ENCODE results near the gene REXO5.

DNA sequence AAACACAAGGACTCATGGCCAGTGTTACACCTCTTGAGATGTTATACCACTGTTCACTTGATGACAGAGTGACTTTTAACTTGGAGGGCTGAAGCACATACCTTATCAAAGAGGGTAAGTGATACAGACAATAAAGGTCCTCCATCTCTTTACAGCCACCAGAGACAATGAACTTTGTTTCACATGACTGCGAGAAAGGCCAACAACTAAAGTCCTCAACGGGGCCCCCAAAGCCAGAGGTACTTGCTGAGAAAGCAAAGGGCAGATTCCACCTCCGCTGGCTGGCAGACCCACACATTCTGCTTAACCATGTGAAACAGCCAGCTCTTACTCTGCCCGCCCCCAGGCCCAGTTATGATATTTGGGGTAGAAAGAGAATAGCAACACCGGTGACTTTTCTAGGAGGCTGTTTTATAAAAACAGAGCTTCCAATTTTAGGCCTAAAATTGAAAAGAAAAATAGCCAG is 72.4 kb downstream of the REXO5 start:
- TF ChIP-seq, protein P1, sequence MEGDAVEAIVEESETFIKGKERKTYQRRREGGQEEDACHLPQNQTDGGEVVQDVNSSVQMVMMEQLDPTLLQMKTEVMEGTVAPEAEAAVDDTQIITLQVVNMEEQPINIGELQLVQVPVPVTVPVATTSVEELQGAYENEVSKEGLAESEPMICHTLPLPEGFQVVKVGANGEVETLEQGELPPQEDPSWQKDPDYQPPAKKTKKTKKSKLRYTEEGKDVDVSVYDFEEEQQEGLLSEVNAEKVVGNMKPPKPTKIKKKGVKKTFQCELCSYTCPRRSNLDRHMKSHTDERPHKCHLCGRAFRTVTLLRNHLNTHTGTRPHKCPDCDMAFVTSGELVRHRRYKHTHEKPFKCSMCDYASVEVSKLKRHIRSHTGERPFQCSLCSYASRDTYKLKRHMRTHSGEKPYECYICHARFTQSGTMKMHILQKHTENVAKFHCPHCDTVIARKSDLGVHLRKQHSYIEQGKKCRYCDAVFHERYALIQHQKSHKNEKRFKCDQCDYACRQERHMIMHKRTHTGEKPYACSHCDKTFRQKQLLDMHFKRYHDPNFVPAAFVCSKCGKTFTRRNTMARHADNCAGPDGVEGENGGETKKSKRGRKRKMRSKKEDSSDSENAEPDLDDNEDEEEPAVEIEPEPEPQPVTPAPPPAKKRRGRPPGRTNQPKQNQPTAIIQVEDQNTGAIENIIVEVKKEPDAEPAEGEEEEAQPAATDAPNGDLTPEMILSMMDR (IDR thresholded peaks at IDR 0.05; ENCODE audit: low read depth, low read length): no peak
- TF ChIP-seq POLR2A (IDR thresholded peaks at IDR 0.05; ENCODE audit: extremely low read depth, insufficient read length): no peak
- TF ChIP-seq, protein P2, sequence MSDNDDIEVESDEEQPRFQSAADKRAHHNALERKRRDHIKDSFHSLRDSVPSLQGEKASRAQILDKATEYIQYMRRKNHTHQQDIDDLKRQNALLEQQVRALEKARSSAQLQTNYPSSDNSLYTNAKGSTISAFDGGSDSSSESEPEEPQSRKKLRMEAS (IDR thresholded peaks at IDR 0.05; ENCODE audit: low read depth, low read length): no peak
